Stimulated activated naive CD8-positive, alpha-beta T cell treated with anti-CD3 and anti-CD28 coated beads, Interleukin-15, Interleukin-2, amounts not matched to agents 100 ng/mL and 50 ng/mL, for 24 hours (primary cell): ENCODE data around the gene PPM1G.
A peak's percentile ranks its signal among the peaks of the same experiment; 100 is the strongest.

Experiments
- H3K27ac Mint-ChIP-seq: one replicate; pipeline ENCODE4 v1.8.0; 2021; ENCODE audit warnings: mild to moderate bottlenecking, mixed read lengths
- H3K27me3 Mint-ChIP-seq: one replicate; pipeline ENCODE4 v1.8.0; 2021; ENCODE audit warnings: mixed read lengths
- H3K36me3 Mint-ChIP-seq: one replicate; pipeline ENCODE4 v1.8.0; 2021; ENCODE audit warnings: low read depth, mixed read lengths
- H3K4me1 Mint-ChIP-seq: one replicate; pipeline ENCODE4 v1.8.0; 2021; ENCODE audit warnings: low read depth, mixed read lengths
- H3K4me3 Mint-ChIP-seq: one replicate; pipeline ENCODE4 v1.8.0; 2021; ENCODE audit warnings: mild to moderate bottlenecking, mixed read lengths
- H3K9me3 Mint-ChIP-seq: one replicate; pipeline ENCODE4 v1.8.0; 2021; ENCODE audit warnings: mixed read lengths

The PPM1G gene

GRCh38 chr2:27409321-27410073, at the start of gene PPM1G:
Gene PPM1G (minus strand): TSS chr2:27409591. CDS start chr2:27409422, 169 bp downstream.
- H3K27ac Mint-ChIP-seq, result peak within 1 kb of the TSS; percentile 84
- H3K36me3 Mint-ChIP-seq, result peaks cover 26% of the 10 kb centered on the region
- peaks cover 33% of the 10 kb centered on the region for H3K4me1 Mint-ChIP-seq
- peaks cover 8% of the 10 kb centered on the region for H3K27me3 Mint-ChIP-seq
- H3K4me3 Mint-ChIP-seq, result peak within 1 kb of the TSS; percentile 94
- H3K9me3 Mint-ChIP-seq, result peaks cover 3% of the 10 kb centered on the region

GRCh38 chr2:27453968-27454367, 44.6 kb upstream of the PPM1G start:
- Mint-ChIP-seq H3K36me3 (peaks cover 4% of the 10 kb centered on the region), H3K27me3 (no peaks in the 10 kb centered on the region), H3K9me3 (no peaks in the 10 kb centered on the region), H3K4me1 (peaks cover 3% of the 10 kb centered on the region), H3K27ac (no peak overlapping the region), H3K4me3 (no peak overlapping the region)

GRCh38 chr2:27451095-27451494, 41.7 kb upstream of the PPM1G start:
- Mint-ChIP-seq H3K36me3 (peaks cover 4% of the 10 kb centered on the region), H3K4me3 (no peak overlapping the region), H3K27ac (no peak overlapping the region), H3K9me3 (no peaks in the 10 kb centered on the region), H3K4me1 (peaks cover 3% of the 10 kb centered on the region), H3K27me3 (no peaks in the 10 kb centered on the region)

GRCh38 chr2:27448381-27448780, 39.0 kb upstream of the PPM1G start:
- peaks cover 3% of the 10 kb centered on the region for H3K4me1 Mint-ChIP-seq
- no peak overlapping the region for H3K27ac Mint-ChIP-seq
- no peaks in the 10 kb centered on the region for H3K27me3 Mint-ChIP-seq

GRCh38 chr2:27446057-27446456, 36.7 kb upstream of the PPM1G start:
- Mint-ChIP-seq H3K27me3 (no peaks in the 10 kb centered on the region), H3K27ac (no peak overlapping the region), H3K9me3 (no peaks in the 10 kb centered on the region), H3K4me3 (no peak overlapping the region), H3K4me1 (peaks cover 1% of the 10 kb centered on the region), H3K36me3 (peaks cover 22% of the 10 kb centered on the region)

More at GRCh38 chr2:27448381-27448780, 39.0 kb upstream of the PPM1G start:
- Mint-ChIP-seq H3K9me3 (no peaks in the 10 kb centered on the region), H3K4me3 (no peak overlapping the region), H3K36me3 (peaks cover 9% of the 10 kb centered on the region)

GRCh38 chr2:27445615-27446014, 36.2 kb upstream of the PPM1G start:
- no peak overlapping the region for H3K27ac Mint-ChIP-seq
- H3K9me3 Mint-ChIP-seq, result no peaks in the 10 kb centered on the region
- no peak overlapping the region for H3K4me3 Mint-ChIP-seq
- no peaks in the 10 kb centered on the region for H3K4me1 Mint-ChIP-seq
- peaks cover 26% of the 10 kb centered on the region for H3K36me3 Mint-ChIP-seq
- H3K27me3 Mint-ChIP-seq, result no peaks in the 10 kb centered on the region

- peaks cover 31% of the 10 kb centered on the region for H3K36me3 Mint-ChIP-seq
- H3K4me1 Mint-ChIP-seq, result no peaks in the 10 kb centered on the region
- no peak overlapping the region for H3K27ac Mint-ChIP-seq
- H3K27me3 Mint-ChIP-seq, result no peaks in the 10 kb centered on the region
- no peaks in the 10 kb centered on the region for H3K9me3 Mint-ChIP-seq
- H3K4me3 Mint-ChIP-seq, result no peak overlapping the region
These were observed 35.8 kb upstream of the PPM1G start for GRCh38 chr2:27445155-27445554.

GRCh38 chr2:27442920-27443282, 33.5 kb upstream of the PPM1G start:
- peak overlapping the region; percentile 17 for H3K27ac Mint-ChIP-seq
- H3K9me3 Mint-ChIP-seq, result no peaks in the 10 kb centered on the region
- no peak overlapping the region for H3K4me3 Mint-ChIP-seq
- H3K27me3 Mint-ChIP-seq, result no peaks in the 10 kb centered on the region
- H3K4me1 Mint-ChIP-seq, result no peaks in the 10 kb centered on the region
- H3K36me3 Mint-ChIP-seq, result peaks cover 50% of the 10 kb centered on the region

- H3K27me3 Mint-ChIP-seq, result no peaks in the 10 kb centered on the region
- H3K27ac Mint-ChIP-seq, result peak within 1 kb of the TSS; percentile 17
- no peak within 1 kb of the TSS for H3K4me3 Mint-ChIP-seq
- peaks cover 48% of the 10 kb centered on the region for H3K36me3 Mint-ChIP-seq
- no peaks in the 10 kb centered on the region for H3K9me3 Mint-ChIP-seq
- H3K4me1 Mint-ChIP-seq, result no peaks in the 10 kb centered on the region
These were observed 32.8 kb upstream of the PPM1G start, which contains the start of gene KRTCAP3 for GRCh38 chr2:27441958-27442919. Gene KRTCAP3 (plus strand): TSS chr2:27442381. CDS start chr2:27442413, 32 bp downstream.

GRCh38 chr2:27441226-27441926, 32.0 kb upstream of the PPM1G start:
- Mint-ChIP-seq H3K27me3 (no peaks in the 10 kb centered on the region), H3K4me1 (no peaks in the 10 kb centered on the region), H3K4me3 (no peak overlapping the region), H3K9me3 (no peaks in the 10 kb centered on the region), H3K36me3 (peaks cover 57% of the 10 kb centered on the region), H3K27ac (no peak overlapping the region)

- H3K27ac Mint-ChIP-seq, result no peak overlapping the region
- H3K9me3 Mint-ChIP-seq, result no peaks in the 10 kb centered on the region
- H3K27me3 Mint-ChIP-seq, result no peaks in the 10 kb centered on the region
- peaks cover 76% of the 10 kb centered on the region for H3K36me3 Mint-ChIP-seq
- peaks cover 10% of the 10 kb centered on the region for H3K4me1 Mint-ChIP-seq
- no peak overlapping the region for H3K4me3 Mint-ChIP-seq
These were observed 26.2 kb upstream of the PPM1G start for GRCh38 chr2:27435628-27436027.

- Mint-ChIP-seq H3K27ac (peak overlapping the region; percentile 99), H3K9me3 (no peaks in the 10 kb centered on the region), H3K36me3 (peaks cover 41% of the 10 kb centered on the region), H3K27me3 (no peaks in the 10 kb centered on the region), H3K4me3 (peak overlapping the region; percentile 66), H3K4me1 (peaks cover 36% of the 10 kb centered on the region)
These were observed 22.0 kb upstream of the PPM1G start for GRCh38 chr2:27431395-27431794.

- Mint-ChIP-seq H3K27ac (peak overlapping the region; percentile 99), H3K27me3 (no peaks in the 10 kb centered on the region), H3K36me3 (peaks cover 20% of the 10 kb centered on the region), H3K9me3 (no peaks in the 10 kb centered on the region), H3K4me3 (peak overlapping the region; percentile 93), H3K4me1 (peaks cover 36% of the 10 kb centered on the region)
These were observed 19.7 kb upstream of the PPM1G start for GRCh38 chr2:27428978-27429541.

GRCh38 chr2:27428213-27428977, 19.0 kb upstream of the PPM1G start, which contains the start of gene NRBP1:
Gene NRBP1 (plus strand): TSS chr2:27428631. CDS start chr2:27433274, 4,643 bp downstream.
- Mint-ChIP-seq H3K4me1 (peaks cover 36% of the 10 kb centered on the region), H3K4me3 (peak within 1 kb of the TSS; percentile 93), H3K9me3 (no peaks in the 10 kb centered on the region), H3K27me3 (no peaks in the 10 kb centered on the region), H3K36me3 (peaks cover 13% of the 10 kb centered on the region), H3K27ac (peak within 1 kb of the TSS; percentile 99)
